ENCODE measurements around the gene BMP8A.

The BMP8A gene

DNA sequence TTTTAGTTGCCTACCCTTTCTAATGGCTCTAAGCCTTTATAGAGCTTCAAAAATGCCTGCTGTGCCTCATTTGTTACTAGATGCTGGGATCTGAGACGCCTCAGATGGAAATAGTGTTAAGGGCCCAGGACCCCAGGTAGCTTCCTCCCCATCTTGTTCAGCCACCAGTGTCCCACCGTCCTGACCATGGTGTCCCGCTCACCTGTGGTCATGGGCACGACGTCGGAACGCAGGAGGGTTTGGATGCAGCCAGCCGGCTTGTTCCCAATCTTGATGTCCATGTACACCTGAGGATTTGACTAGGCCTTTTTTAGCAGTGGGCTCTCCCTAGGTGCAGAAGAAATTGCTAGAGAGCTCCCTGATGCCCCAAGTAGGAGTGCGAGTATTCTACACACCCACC is 54.1 kb downstream of the BMP8A start:
- Mint-ChIP-seq H3K4me1 (ENCODE audit: low read depth) (no peaks in the 10 kb centered on the region), H3K27ac (no peak overlapping the region), H3K27me3 (no peaks in the 10 kb centered on the region), H3K9me3 (no peaks in the 10 kb centered on the region), H3K36me3 (ENCODE audit: low read depth) (peaks cover 87% of the 10 kb centered on the region), H3K4me3 (no peak overlapping the region)
- no peak for DNase-seq

DNA sequence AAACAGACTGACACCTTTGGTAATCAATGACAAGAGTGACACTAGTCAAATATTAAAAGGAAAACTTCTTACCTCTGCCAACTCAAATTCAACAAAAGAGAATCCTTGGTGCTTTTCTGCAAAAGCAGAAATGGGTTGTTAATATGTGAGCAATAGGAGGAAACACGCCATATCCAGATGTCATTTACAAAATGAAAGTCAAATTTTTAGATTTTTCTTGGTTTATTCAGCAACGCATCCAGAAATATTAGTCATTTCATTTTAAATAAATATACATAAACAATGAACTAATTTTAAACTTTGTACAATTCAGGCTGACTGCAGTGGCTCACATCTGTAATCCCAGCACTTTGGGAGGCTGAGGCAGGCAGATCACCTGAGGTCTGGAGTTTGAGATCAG is 62.8 kb downstream of the BMP8A start:
- H3K4me1 Mint-ChIP-seq (ENCODE audit: low read depth): peaks cover 10% of the 10 kb centered on the region
- H3K36me3 Mint-ChIP-seq (ENCODE audit: low read depth): peaks cover 70% of the 10 kb centered on the region
- H3K27me3 Mint-ChIP-seq: no peaks in the 10 kb centered on the region
- H3K4me3 Mint-ChIP-seq: no peak overlapping the region
- DNase-seq: no peak
- no peaks in the 10 kb centered on the region for H3K9me3 Mint-ChIP-seq
- H3K27ac Mint-ChIP-seq: no peak overlapping the region

DNA sequence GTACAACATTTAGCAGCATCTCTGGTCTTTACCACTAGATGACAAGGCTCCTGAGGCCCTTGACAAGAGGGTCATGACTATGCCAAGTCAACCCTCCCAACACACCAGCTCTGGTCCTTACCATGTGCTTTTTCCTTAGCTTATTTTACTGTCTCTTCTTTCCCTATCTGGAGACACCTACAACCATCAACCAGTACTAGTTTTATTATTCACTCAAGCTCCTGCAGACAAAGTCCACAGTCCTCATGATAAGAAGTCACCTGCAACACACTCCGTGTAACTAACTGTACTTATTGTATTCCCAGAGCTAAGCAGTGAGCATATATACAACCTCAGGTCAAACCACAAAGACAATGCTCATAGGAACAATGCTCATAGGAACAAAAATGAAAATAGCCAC is 69.8 kb downstream of the BMP8A start:
- Mint-ChIP-seq H3K27ac (peak overlapping the region; percentile 68), H3K4me1 (ENCODE audit: low read depth) (peaks cover 23% of the 10 kb centered on the region), H3K4me3 (no peak overlapping the region), H3K36me3 (ENCODE audit: low read depth) (peaks cover 90% of the 10 kb centered on the region), H3K9me3 (no peaks in the 10 kb centered on the region), H3K27me3 (no peaks in the 10 kb centered on the region)
- DNase-seq: no peak

DNA sequence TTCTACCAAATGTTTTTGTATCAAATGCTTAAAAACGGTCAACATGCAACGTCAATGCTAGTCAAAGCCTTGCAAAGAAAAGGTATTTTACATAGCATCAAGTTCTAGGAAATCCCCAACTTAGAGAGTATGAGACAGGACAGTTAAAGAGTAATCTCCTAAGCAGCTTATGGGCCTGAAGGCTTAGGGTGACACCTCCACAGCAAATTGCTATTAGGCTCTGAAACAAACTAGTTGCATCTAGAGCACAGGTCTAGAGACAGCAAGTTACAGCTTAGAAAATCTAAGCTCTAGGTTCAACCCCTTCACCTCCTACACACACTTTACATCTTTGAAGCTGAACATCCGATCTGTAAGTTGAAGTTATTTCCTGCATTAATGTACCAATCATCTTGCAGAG is 71.5 kb downstream of the BMP8A start:
- Mint-ChIP-seq H3K9me3 (no peaks in the 10 kb centered on the region), H3K36me3 (ENCODE audit: low read depth) (peaks cover 98% of the 10 kb centered on the region), H3K4me3 (no peak overlapping the region), H3K27me3 (no peaks in the 10 kb centered on the region), H3K27ac (peak overlapping the region; percentile 48), H3K4me1 (ENCODE audit: low read depth) (peaks cover 24% of the 10 kb centered on the region)
- no peak for DNase-seq

DNA sequence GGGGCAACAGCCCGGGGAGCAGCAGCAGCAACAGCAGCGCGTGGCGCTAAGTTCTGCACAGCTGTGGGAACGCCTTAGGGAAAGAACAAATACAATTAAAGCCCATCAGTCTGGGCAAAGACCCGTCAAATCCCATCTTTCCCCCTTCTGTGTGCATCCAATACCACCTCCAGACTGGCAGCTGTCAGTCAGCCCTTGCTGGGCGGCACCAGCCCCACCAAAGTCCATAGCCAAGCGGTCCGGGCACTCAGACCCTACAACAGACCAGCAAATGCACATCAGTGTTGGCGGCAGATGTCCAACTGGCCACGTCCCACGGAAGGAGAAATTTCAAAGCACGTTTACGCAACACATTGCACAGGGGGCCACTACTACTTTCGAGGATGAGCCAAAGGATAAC is 72.2 kb downstream of the BMP8A start:
- Mint-ChIP-seq H3K36me3 (ENCODE audit: low read depth) (peaks cover 100% of the 10 kb centered on the region), H3K27ac (no peak overlapping the region), H3K4me1 (ENCODE audit: low read depth) (peaks cover 21% of the 10 kb centered on the region), H3K9me3 (no peaks in the 10 kb centered on the region), H3K4me3 (no peak overlapping the region), H3K27me3 (no peaks in the 10 kb centered on the region)
- DNase-seq: no peak

DNA sequence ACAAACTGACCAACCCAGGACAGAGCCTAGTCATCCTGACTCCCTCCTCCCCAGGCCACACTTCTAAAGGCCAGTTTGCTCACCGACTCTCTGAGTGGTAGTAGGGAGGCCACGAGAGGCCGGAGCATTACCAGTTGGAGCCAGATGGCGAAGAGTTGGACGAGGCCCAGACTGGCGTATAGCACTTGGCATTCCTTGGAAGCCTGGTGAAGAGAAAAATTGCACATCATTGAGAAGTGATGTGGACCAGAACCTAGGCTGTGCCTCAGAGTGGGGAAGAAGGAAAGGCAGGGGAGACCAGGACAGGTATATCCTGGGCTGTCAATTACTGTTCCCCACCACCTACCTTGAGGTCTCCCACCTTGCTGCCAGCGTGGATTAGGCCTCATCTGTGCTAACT is 72.9 kb downstream of the BMP8A start:
- DNase-seq: no peak
- H3K4me3 Mint-ChIP-seq: no peak overlapping the region
- H3K4me1 Mint-ChIP-seq (ENCODE audit: low read depth): peaks cover 19% of the 10 kb centered on the region
- H3K9me3 Mint-ChIP-seq: no peaks in the 10 kb centered on the region
- H3K36me3 Mint-ChIP-seq (ENCODE audit: low read depth): peaks cover 100% of the 10 kb centered on the region
- no peaks in the 10 kb centered on the region for H3K27me3 Mint-ChIP-seq
- peak overlapping the region; percentile 37 for H3K27ac Mint-ChIP-seq

DNA sequence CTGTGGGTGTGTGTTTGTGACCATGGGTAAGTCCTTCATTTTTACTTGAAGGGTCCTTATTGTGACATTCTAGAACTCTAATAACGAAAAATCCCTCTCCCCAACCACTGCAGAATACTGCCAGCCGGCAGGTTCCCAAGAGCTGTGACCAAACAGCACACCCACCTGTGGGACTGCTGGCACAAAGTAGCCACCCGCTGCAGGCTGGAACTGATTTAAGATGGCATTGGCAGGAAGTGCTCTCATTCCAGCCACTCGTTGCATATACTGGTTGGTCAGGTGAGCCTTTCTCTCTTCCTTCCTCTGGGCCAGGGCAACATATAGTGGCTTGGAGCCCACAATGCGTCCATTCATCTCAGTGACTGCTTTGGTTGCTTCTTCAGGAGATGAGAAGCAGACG is 73.5 kb downstream of the BMP8A start:
- Mint-ChIP-seq H3K27me3 (no peaks in the 10 kb centered on the region), H3K4me1 (ENCODE audit: low read depth) (peaks cover 20% of the 10 kb centered on the region)

DNA sequence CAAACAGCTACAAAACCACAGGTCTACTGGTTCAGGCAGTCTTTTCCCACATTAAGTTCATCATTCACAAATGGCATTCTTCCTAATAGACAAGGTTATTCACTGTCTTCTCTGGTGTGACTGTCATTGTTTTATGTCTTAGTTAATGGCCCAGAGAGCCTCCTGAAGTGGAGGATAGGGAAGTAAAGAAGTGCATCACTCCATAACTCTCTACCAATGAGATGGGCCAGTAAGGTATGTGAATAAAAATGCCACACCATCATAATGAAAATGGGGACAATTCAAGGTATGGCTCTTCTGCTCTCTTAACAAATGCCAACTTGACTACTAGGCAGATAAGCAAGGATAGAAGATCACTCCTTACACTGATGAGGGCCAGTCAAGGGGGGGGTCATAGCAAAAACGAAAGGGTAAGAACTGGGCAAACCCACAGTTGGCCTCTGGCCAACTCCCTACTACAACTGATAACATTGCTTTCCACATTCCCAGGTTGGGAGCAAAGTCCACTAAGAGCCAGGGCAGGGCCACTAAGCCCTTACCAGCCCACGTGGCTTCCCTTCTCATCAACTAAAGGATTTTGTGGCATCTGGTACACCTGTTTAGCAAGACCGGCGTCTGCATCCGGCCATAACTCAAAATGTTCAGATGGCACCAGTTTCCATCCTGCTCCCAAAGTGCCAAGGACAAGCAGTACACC is 75.2 kb downstream of the BMP8A start:
- Mint-ChIP-seq H3K9me3 (no peaks in the 10 kb centered on the region), H3K4me1 (ENCODE audit: low read depth) (peaks cover 31% of the 10 kb centered on the region), H3K4me3 (no peak overlapping the region), H3K27ac (peak overlapping the region; percentile 73), H3K36me3 (ENCODE audit: low read depth) (peaks cover 100% of the 10 kb centered on the region), H3K27me3 (no peaks in the 10 kb centered on the region)
- no peak for DNase-seq

More for the DNA sequence above, 73.5 kb downstream of the BMP8A start:
- no peak for DNase-seq
- Mint-ChIP-seq H3K4me3 (no peak overlapping the region), H3K27ac (peak overlapping the region; percentile 40), H3K9me3 (no peaks in the 10 kb centered on the region), H3K36me3 (ENCODE audit: low read depth) (peaks cover 100% of the 10 kb centered on the region)

DNA sequence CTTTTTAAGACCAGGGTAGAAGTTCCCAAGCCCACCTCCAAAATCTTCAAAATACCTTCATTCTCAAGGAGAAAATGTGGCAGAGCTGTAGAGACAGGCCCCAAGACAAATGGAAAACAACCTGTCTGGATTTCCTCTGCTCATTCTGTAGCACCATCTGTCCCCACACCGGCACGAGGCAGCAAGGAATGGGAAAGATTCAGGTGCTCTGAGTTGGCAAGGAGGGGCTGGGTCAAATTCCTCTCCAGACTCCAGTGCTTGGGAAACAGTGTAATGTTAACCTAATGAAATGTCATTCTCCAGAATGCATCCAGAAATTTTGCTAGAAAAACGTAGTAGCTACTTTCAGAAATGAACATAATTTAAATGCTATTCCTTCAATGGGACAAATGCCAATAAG is 75.9 kb downstream of the BMP8A start:
- Mint-ChIP-seq H3K27ac (peak overlapping the region; percentile 73), H3K9me3 (no peaks in the 10 kb centered on the region), H3K4me3 (no peak overlapping the region), H3K36me3 (ENCODE audit: low read depth) (peaks cover 100% of the 10 kb centered on the region), H3K4me1 (ENCODE audit: low read depth) (peaks cover 38% of the 10 kb centered on the region), H3K27me3 (no peaks in the 10 kb centered on the region)
- no peak for DNase-seq

DNA sequence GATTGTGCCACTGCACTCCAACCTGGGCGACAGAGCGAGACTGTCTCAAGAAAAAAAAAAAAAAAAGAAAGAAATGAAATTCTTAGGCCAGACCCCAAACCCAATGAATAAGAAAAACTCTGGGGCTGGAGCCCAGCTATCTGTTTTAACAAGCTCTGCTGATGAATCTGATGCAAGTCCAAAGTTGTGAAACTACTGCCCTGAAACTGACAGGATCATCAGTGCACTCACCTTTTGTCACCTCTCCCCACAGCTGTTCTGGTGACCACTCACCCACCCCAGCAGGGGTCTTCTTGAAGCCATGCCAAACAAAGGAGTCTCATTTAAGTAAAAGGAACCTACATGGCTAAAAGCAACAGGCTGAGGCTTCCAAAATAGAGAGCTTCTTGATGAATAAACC is 76.8 kb downstream of the BMP8A start:
- no peaks in the 10 kb centered on the region for H3K27me3 Mint-ChIP-seq
- DNase-seq: no peak
- peak overlapping the region; percentile 84 for H3K27ac Mint-ChIP-seq
- no peak overlapping the region for H3K4me3 Mint-ChIP-seq
- peaks cover 45% of the 10 kb centered on the region for H3K4me1 Mint-ChIP-seq (ENCODE audit: low read depth)
- H3K9me3 Mint-ChIP-seq: no peaks in the 10 kb centered on the region
- peaks cover 100% of the 10 kb centered on the region for H3K36me3 Mint-ChIP-seq (ENCODE audit: low read depth)

DNA sequence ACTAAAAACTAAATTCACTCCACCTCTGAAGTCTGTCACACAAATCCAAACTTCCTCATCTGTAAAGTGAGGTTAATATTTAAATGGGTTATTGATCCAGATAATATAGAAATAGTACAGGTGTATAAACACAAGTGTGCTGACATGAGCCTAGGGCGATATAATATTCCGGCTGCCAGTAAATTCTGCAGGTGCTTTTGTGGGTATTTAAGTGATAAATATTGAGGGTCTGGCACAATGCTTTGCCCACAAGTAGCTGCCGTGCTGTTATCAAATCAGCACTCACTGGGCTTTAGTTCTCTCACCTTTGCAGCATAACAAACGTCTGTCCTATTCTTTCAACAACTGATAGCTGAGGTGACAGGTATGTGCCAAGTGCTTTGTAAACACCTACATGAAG is 77.6 kb downstream of the BMP8A start:
- Mint-ChIP-seq H3K27me3 (no peaks in the 10 kb centered on the region), H3K27ac (no peak overlapping the region), H3K36me3 (ENCODE audit: low read depth) (peaks cover 100% of the 10 kb centered on the region), H3K4me1 (ENCODE audit: low read depth) (peaks cover 49% of the 10 kb centered on the region), H3K4me3 (no peak overlapping the region), H3K9me3 (no peaks in the 10 kb centered on the region)
- no peak for DNase-seq

DNA sequence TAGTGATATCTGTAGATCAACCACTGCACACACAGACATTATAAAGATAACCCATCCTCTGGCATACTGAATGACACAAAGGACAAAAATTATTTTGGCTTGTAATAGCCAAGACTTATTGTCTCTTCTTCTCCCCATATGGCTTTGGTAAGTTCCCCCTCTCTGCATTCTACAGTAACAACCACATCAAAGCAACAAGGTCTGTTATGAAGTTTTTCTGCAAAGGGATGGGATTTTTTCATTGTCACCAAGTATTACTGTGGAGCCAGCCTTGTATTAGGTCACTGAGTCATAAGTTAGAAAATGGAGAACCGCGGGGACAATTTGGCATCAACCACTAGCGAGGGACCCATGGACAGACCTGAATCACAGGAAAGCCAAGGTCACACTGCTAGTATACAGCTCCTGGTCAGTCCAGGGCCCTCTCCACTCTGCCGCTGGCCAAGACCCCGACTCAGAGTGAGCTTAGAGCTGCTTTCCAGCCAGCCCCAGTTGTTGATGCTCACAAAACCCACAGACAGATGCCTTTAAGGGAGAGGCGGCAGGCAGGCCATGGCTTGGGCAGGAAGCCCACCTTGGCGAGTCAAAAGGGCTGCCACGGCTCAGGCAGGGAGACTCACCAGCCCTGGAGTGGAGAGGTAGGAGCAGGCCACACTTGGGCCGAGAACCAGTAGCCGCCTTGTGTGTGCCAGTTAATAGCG is 79.2 kb downstream of the BMP8A start:
- Mint-ChIP-seq H3K4me1 (ENCODE audit: low read depth) (peaks cover 58% of the 10 kb centered on the region), H3K27me3 (no peaks in the 10 kb centered on the region), H3K9me3 (no peaks in the 10 kb centered on the region), H3K36me3 (ENCODE audit: low read depth) (peaks cover 100% of the 10 kb centered on the region), H3K4me3 (no peak overlapping the region), H3K27ac (peak overlapping the region; percentile 71)
- no peak for DNase-seq

DNA sequence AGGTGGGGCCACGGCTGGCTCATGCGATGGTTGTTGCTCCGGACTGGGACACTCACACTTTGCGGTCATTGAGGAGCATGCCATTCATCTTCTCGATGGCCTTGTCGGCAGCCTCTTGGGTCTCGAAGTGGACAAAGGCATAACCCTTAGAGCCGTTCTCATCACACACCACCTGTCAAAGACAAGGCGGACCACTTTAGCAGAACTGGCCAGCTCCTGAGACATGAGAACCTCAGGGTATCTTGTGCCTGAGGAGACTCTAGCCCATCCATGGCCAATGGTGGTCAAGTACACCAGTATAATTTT is 79.7 kb downstream of the BMP8A start:
- DNase-seq: no peak
- peaks cover 57% of the 10 kb centered on the region for H3K4me1 Mint-ChIP-seq (ENCODE audit: low read depth)
- no peaks in the 10 kb centered on the region for H3K27me3 Mint-ChIP-seq
- peaks cover 98% of the 10 kb centered on the region for H3K36me3 Mint-ChIP-seq (ENCODE audit: low read depth)
- peak overlapping the region; percentile 6 for H3K27ac Mint-ChIP-seq
- no peaks in the 10 kb centered on the region for H3K9me3 Mint-ChIP-seq
- no peak overlapping the region for H3K4me3 Mint-ChIP-seq

DNA sequence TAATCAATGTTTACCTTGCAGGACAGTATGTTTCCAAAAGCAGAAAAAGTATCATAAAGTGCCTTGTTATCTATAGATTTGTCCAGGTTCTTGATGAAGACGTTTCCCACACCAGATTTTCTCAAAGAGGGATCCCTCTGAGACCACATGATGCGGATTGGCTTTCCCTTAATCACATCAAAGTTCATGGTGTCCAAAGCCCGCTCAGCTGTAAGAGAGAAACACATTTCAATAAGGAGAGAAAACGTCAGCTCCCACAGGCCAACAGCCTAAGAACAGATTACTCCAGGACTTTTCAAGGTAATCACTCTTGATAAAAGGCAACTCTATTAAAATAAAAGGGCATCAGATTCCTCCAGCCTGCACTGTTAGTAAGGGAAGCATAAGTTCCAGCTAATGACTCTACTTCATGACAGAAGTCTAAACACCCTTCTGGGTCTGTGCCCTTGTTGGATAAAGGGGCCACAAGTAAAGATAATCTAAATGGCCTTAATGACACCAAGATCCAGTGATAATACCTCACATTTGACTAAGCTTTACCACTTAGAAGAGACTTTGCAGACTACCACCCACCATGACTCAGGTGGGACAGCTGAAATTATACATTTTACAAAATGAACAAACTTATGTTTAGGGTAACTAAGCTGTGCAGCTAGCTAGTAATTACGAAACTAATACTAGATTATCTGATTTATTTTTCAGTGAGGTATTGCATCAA is 81.1 kb downstream of the BMP8A start:
- Mint-ChIP-seq H3K27me3 (no peaks in the 10 kb centered on the region), H3K4me1 (ENCODE audit: low read depth) (peaks cover 53% of the 10 kb centered on the region), H3K27ac (peak overlapping the region; percentile 95), H3K4me3 (peak overlapping the region; percentile 94), H3K9me3 (no peaks in the 10 kb centered on the region), H3K36me3 (ENCODE audit: low read depth) (peaks cover 87% of the 10 kb centered on the region)
- DNase-seq: no peak

DNA sequence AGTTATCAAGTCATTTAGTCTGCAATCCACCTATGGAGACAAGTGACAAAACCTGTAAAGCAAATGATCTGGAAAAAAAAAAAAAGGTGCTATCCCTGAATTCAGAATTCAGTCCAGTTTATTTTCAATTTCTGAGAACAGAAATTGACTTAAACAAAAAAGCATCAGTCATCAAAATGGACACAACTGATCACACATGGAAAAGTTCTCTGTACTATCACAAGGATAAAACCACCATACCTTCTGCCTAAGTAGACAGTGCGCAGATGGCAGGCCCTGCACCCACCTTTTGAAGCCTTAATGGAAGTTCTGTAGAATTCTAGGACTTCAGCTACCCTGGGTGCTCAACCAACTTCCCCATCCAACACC is 81.6 kb downstream of the BMP8A start:
- Mint-ChIP-seq H3K4me3 (peak overlapping the region; percentile 94), H3K9me3 (no peaks in the 10 kb centered on the region), H3K27ac (peak overlapping the region; percentile 95), H3K27me3 (no peaks in the 10 kb centered on the region), H3K4me1 (ENCODE audit: low read depth) (peaks cover 53% of the 10 kb centered on the region), H3K36me3 (ENCODE audit: low read depth) (peaks cover 82% of the 10 kb centered on the region)
- no peak for DNase-seq

Data from activated T-cell treated with anti-CD3 and anti-CD28 coated beads, Interleukin-2, amount 50 U/mL, for 24 hours (primary cell).